ENCODE results near the gene CCDC13. TPM values are rescaled to one million over a fixed set of nuclear protein-coding genes. Genes with fewer than 3 reads are reported as not detected.
A peak's percentile ranks its signal among the peaks of the same experiment; 100 is the strongest.

Gene CCDC13
- total RNA-seq, 1 donor from 2014 or later = 0.60 TPM

DNA sequence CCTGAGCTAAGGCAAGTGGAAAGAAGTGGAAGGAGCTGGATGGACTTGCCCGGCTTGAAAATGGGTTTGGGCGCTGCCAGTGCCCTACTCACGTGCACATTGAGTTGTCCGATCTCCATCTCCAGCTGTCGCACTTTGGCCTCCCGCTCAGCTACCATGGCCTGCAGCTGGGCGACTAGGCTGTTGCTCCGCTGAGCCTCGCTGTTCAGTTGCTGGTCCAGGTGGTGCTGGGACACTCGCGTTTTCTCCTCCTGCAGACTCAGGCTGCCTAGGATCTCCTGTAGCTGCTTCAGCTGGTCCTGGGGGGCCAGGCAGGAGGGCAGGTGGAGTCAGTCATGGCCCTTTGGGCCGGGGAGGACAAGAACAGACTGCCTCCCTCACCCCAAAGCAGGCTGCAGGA is 37.4 kb downstream of the CCDC13 start:
- Mint-ChIP-seq H3K36me3 (no peaks in the 10 kb centered on the region), H3K4me1 (peaks cover 7% of the 10 kb centered on the region), H3K27me3 (ENCODE audit: low read depth) (peaks cover 1% of the 10 kb centered on the region)

DNA sequence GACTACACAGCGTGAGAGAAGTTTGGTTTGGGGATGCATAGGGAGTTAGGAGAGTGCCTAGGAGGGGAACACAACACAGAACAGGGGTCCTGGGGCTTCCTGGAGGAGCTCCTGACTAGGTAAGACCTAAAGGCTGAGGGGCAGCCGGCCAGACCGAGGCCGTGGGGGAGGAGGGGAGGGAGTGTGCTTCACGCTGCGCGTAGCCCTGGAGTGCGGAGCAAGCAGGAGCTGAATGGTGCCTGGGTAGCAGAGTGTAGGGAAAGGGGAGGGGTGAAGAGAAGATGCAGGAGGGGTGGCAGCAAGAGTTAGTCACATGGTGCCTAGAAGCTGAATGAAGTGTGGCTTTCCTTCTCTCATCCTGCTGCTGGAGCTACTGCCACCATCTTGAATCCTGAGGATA is 38.0 kb downstream of the CCDC13 start:
- TF ChIP-seq, protein P1, sequence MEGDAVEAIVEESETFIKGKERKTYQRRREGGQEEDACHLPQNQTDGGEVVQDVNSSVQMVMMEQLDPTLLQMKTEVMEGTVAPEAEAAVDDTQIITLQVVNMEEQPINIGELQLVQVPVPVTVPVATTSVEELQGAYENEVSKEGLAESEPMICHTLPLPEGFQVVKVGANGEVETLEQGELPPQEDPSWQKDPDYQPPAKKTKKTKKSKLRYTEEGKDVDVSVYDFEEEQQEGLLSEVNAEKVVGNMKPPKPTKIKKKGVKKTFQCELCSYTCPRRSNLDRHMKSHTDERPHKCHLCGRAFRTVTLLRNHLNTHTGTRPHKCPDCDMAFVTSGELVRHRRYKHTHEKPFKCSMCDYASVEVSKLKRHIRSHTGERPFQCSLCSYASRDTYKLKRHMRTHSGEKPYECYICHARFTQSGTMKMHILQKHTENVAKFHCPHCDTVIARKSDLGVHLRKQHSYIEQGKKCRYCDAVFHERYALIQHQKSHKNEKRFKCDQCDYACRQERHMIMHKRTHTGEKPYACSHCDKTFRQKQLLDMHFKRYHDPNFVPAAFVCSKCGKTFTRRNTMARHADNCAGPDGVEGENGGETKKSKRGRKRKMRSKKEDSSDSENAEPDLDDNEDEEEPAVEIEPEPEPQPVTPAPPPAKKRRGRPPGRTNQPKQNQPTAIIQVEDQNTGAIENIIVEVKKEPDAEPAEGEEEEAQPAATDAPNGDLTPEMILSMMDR (IDR thresholded peaks at IDR 0.05; ENCODE audit: unreplicated experiment) = no peak
- no peaks in the 10 kb centered on the region for H3K36me3 Mint-ChIP-seq
- no peak overlapping the region for H3K4me3 Mint-ChIP-seq

More for the DNA sequence above, 37.4 kb downstream of the CCDC13 start:
- H3K27ac Mint-ChIP-seq = no peak overlapping the region
- TF ChIP-seq, protein P1 (IDR thresholded peaks at IDR 0.05; ENCODE audit: unreplicated experiment) = no peak
- peak in 1 of 2 experiments; percentile 31 for DNase-seq (ENCODE audit: low spot score in 2 of 2, unreplicated experiment in 2 of 2)
- H3K4me3 Mint-ChIP-seq = no peak overlapping the region
- H3K9me3 Mint-ChIP-seq = no peaks in the 10 kb centered on the region

DNA sequence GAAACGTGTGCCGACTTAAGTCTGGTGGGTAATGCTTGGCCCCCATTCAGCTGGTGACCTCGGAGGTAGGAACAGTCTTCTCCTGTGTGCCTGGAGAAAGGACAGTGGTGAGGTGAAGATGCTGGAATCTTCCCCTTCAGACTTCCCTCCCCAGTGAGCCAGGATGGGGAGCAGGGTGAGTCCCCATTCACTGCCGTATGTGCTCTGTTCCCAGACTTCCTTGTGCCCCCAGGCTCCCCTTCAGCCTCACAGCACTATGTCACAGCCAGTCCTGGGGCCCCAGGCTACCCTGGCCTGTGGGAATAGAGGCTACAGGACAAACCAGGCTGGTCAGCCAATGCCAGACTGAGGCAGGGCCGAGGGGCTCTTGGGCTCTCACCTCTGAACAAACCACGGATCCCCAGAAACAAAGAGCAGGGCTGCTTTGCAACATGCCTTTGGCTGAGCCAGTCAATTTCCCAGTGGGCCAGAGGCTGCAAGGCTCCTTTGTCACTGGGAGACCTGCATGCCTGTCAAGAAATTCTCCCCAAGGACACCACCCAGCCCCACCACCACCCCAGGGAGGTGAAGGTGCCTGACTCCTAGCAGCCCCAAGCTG is 38.7 kb downstream of the CCDC13 start:
- H3K27ac Mint-ChIP-seq = no peak overlapping the region
- peak in 1 of 2 experiments; percentile 29 for DNase-seq (ENCODE audit: low spot score in 2 of 2, unreplicated experiment in 2 of 2)

More for the DNA sequence above, 38.0 kb downstream of the CCDC13 start:
- Mint-ChIP-seq H3K27ac (no peak overlapping the region), H3K27me3 (ENCODE audit: low read depth) (peaks cover 1% of the 10 kb centered on the region), H3K4me1 (peaks cover 4% of the 10 kb centered on the region), H3K9me3 (no peaks in the 10 kb centered on the region)
- peak in 1 of 2 experiments; percentile 11 for DNase-seq (ENCODE audit: low spot score in 2 of 2, unreplicated experiment in 2 of 2)

DNA sequence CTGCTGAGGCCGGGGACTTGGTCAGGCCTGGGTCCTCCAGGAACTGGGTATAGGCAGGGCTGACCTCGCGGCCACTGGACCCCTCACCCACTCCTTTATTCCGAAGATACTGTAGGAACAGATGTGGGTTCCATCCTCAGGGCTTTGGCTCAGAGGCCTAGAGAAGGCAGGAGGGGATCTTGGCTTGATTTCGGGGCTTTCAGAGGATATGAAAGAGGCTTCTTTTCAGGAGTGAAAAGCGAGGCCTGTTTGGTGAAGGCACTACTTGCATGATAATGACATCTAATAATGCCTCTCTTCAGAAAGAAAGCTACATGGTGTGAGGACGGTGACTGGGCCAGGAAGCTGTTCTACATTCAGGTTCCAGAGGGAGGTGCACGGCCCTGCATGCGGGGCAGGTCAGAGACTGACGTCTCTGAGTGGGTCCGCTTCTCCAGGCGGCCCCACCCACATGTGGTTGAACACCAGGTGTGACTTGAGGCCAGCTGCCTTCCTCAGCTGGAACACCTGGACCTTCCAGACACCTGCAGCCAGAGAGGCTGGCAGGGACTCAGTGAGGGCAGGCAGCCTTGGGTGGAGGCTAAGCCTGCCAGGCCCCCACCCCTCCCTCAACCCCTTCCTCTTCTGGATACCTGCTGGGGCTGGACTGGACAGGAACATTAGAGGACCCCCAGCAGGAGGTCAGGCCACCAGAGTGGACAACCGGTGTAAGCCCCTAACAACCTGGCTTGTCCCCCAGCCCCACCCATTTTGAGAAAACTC is 39.4 kb downstream of the CCDC13 start:
- DNase-seq (ENCODE audit: low spot score in 2 of 2, unreplicated experiment in 2 of 2) = peak in 1 of 2 experiments; percentile 21
- TF ChIP-seq, protein P1 (IDR thresholded peaks at IDR 0.05; ENCODE audit: unreplicated experiment) = no peak
- Mint-ChIP-seq H3K36me3 (no peaks in the 10 kb centered on the region), H3K4me1 (no peaks in the 10 kb centered on the region), H3K4me3 (no peak overlapping the region), H3K27me3 (ENCODE audit: low read depth) (peaks cover 1% of the 10 kb centered on the region), H3K27ac (no peak overlapping the region), H3K9me3 (no peaks in the 10 kb centered on the region)

More for the DNA sequence above, 38.7 kb downstream of the CCDC13 start:
- Mint-ChIP-seq H3K36me3 (no peaks in the 10 kb centered on the region), H3K4me3 (no peak overlapping the region), H3K9me3 (no peaks in the 10 kb centered on the region), H3K27me3 (ENCODE audit: low read depth) (peaks cover 1% of the 10 kb centered on the region), H3K4me1 (no peaks in the 10 kb centered on the region)
- TF ChIP-seq, protein P1 (IDR thresholded peaks at IDR 0.05; ENCODE audit: unreplicated experiment) = no peak

DNA sequence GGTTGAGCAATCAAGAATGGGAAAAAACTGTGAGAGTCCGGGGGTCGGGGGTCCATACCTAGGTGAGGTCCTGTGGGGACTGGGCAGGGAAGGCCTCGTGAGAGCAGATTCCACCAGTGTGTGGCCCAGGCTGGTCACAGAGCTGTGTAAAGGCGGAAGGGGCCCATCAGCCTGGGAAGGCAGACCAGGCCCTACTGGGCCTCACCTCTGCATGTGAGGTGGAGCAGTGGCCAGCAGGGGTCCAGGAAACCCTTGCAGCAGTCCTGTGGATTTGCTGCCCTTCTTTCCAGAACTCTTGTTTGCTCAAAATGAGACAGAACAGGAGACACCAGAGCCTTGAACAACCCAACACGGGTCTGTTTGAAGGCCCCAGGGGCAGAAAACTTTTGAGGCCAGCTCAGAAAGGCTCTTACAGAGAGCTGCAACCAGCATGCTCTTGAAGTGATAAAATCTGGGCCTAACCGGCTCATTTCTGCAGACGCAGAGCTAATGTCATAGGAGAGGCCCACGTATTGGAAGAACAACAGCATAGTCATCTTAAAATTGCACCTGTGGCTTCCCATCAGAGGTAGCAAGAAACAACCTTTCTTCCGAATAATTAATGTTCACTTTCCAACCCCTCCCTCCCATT is 40.1 kb downstream of the CCDC13 start:
- Mint-ChIP-seq H3K4me1 (no peaks in the 10 kb centered on the region), H3K9me3 (no peaks in the 10 kb centered on the region), H3K36me3 (no peaks in the 10 kb centered on the region), H3K4me3 (no peak overlapping the region), H3K27me3 (ENCODE audit: low read depth) (peaks cover 1% of the 10 kb centered on the region), H3K27ac (no peak overlapping the region)
- DNase-seq (ENCODE audit: low spot score in 2 of 2, unreplicated experiment in 2 of 2) = peak in 1 of 2 experiments; percentile 19
- TF ChIP-seq, protein P1 (IDR thresholded peaks at IDR 0.05; ENCODE audit: unreplicated experiment) = no peak
